ENCODE data around the gene IGSF8. TPM values are rescaled to one million over a fixed set of nuclear protein-coding genes. Genes with fewer than 3 reads are reported as not detected.

Gene IGSF8
- total and polyA plus RNA-seq, 2 of the 8 experiments (the other 6 are each of a cell fraction or from before 2014, with no cell fraction given) = 69.6 to 132 TPM

- no peak for TF ChIP-seq JUN (IDR thresholded peaks at IDR 0.05; ENCODE audit: low read depth, low read length)
- no peak for TF ChIP-seq RXRA (IDR thresholded peaks at IDR 0.05; ENCODE audit: insufficient read depth, low read depth, low read length)
- TF ChIP-seq SAP30 (IDR thresholded peaks at IDR 0.05; ENCODE audit: insufficient read depth, insufficient replicate concordance, low read length) = no peak
- TF ChIP-seq MAX (IDR thresholded peaks at IDR 0.05) = no peak
- no peak for TF ChIP-seq NRF1 (IDR thresholded peaks at IDR 0.05; ENCODE audit: low read depth, low read length)
- no peak for TF ChIP-seq SP2 (IDR thresholded peaks at IDR 0.05; ENCODE audit: low read length)
- no peak for TF ChIP-seq GTF2F1 (IDR thresholded peaks at IDR 0.05; ENCODE audit: borderline replicate concordance, low read depth, low read length)
- no peak for TF ChIP-seq RFX5 (IDR thresholded peaks at IDR 0.05; ENCODE audit: borderline replicate concordance, low read depth, low read length)
These were observed 27.9 kb downstream of the IGSF8 start (continued) for GRCh38 chr1:160070243-160071163.

Data from H1 (cell line).